ENCODE results near the gene TCF3. TPM values are rescaled to one million over a fixed set of nuclear protein-coding genes. Genes with fewer than 3 reads are reported as not detected.
"Not testable (repeated sequence)": the region's sequence is repeated elsewhere in the genome, so short reads cannot be mapped to it uniquely, and the experiment has no call there.

Gene TCF3
- total and polyA plus RNA-seq, 2 experiments from 2014 or later, result 18.3 to 58.9 TPM

DNA sequence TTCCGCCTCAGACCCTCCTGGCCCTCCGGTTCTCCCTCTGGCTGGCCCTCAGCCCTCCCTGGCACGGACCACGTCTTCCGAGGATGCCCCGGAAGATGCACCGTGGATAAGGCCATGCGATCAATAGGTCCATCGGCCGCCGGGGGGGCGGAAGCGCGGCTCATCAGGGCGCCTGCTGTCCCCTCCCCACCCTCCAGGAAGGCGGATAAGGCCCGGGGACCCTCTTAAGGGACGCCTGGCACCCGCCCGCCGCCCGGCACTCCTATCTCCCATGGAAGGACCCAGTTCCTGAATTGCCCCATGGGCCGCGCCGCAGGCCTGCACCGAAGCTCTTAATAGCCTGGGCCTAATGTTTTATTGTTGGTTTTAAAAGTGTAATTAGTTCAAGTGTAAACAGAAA, 46.2 kb upstream of the TCF3 start:
- H3K36me3 ChIP-seq (ENCODE audit: low read depth), result no peaks in the 10 kb centered on the region
- no peaks in the 10 kb centered on the region for H3K9me3 ChIP-seq (ENCODE audit: low read depth)
- H4K20me1 ChIP-seq (ENCODE audit: insufficient read depth), result no peaks in the 10 kb centered on the region
- WGBS, 2 experiments (ENCODE audit: low coverage in 1 of 2, low lambda C conversion rate in 2 of 2, missing lambda C conversion rate in 2 of 2), result 63 to 66% methylated on average over 21 to 25 of the region's 26 CpGs
- H3K27me3 ChIP-seq (replicated peaks; ENCODE audit: insufficient read depth), result peaks cover 31% of the 10 kb centered on the region
- H3K4me2 ChIP-seq (ENCODE audit: unreplicated experiment), result no peak overlapping the region
- H3K27ac ChIP-seq, result no peak overlapping the region
- H3K4me3 ChIP-seq, result no peak overlapping the region
- no peaks in the 10 kb centered on the region for H3K9me2 ChIP-seq (ENCODE audit: insufficient read depth)
- no peaks in the 10 kb centered on the region for H3K4me1 ChIP-seq (ENCODE audit: insufficient read depth)
- TF ChIP-seq EZH2phosphoT487 (IDR thresholded peaks at IDR 0.05; ENCODE audit: insufficient read depth, low read depth) (no peak), EZH2 (IDR thresholded peaks at IDR 0.05; ENCODE audit: insufficient read depth, poor library complexity, severe bottlenecking) (no peak)
- H3F3A ChIP-seq (ENCODE audit: insufficient read depth), result no peaks in the 10 kb centered on the region
- no peak overlapping the region for H3K9ac ChIP-seq
- no peak for DNase-seq
- in situ Hi-C loops (cut with MboI), result no loop called here
- H2AFZ ChIP-seq, result no peak overlapping the region
- H3K79me2 ChIP-seq (ENCODE audit: insufficient read depth), result no peaks in the 10 kb centered on the region

DNA sequence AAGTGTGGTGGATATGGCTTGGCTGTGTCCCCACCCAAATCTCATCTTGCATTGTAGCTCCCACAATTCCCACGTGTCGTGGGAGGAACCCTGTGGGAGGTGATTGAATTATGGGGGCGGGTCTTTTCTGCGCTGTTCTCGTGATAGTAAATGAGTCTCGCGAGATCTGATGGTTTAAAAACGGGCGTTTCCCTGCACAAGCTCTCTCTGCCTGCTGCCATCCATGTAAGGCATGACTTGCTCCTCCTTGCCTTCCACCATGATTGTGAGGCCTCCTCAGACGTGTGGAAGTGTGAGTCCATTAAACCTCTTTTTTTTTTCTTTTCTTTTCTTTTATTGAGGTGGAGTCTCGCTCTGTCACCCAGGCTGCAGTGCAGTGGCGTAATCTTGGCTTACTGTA, 43.1 kb upstream of the TCF3 start:
- H2AFZ ChIP-seq; H4K20me1 ChIP-seq (ENCODE audit: insufficient read depth); H3K9me3 ChIP-seq (ENCODE audit: low read depth); H3K79me2 ChIP-seq (ENCODE audit: insufficient read depth); in situ Hi-C loops (cut with MboI); H3K4me1 ChIP-seq (ENCODE audit: insufficient read depth); H3K27ac ChIP-seq; H3K9ac ChIP-seq; H3F3A ChIP-seq (ENCODE audit: insufficient read depth); H3K4me2 ChIP-seq (ENCODE audit: unreplicated experiment); H3K36me3 ChIP-seq (ENCODE audit: low read depth); DNase-seq; H3K4me3 ChIP-seq; H3K9me2 ChIP-seq (ENCODE audit: insufficient read depth): not testable (repeated sequence)
- peaks cover 28% of the 10 kb centered on the region for H3K27me3 ChIP-seq (replicated peaks; ENCODE audit: insufficient read depth)
- WGBS, 2 experiments (ENCODE audit: low coverage in 1 of 2, low lambda C conversion rate in 2 of 2, missing lambda C conversion rate in 2 of 2), result 67 to 68% methylated on average over 12 of the region's 12 CpGs

DNA sequence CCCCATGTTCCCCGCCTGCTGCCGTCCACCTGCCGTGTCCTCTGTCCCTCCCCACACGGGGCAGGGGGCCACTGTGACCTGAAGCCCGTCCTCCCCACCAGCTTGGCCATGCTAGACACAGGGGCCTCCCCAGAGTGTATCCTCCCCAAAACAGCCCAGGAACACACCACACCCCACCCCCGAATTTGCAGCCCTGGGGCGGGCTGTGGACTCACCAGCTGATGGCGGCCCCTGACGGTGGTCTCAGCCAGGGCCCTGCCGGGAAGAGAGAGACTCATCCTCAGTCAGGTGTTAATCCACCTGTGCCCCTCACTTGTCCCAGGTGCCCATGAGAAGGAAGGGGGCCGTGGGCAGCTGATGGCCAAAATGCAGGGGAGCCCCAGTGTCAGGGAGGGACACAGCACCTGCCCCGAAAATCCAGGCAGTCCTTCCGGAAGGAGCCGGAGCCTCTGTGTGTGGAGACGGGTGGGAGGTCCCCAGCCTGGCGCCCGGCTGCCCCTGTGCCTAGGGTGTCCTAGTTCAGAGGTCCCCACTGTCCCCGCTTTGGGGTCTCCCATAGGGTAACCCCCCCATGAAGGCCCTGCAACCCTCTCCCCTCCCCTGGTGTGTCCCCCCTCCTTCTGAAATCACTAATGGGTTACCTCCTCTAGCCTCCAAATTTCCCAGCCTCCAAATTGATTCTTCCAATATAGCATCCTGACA, 39.3 kb upstream of the TCF3 start:
- H4K20me1 ChIP-seq (ENCODE audit: insufficient read depth), result no peaks in the 10 kb centered on the region
- H3F3A ChIP-seq (ENCODE audit: insufficient read depth), result no peaks in the 10 kb centered on the region
- no peak overlapping the region for H3K9ac ChIP-seq
- no peak for TF ChIP-seq EZH2phosphoT487 (IDR thresholded peaks at IDR 0.05; ENCODE audit: insufficient read depth, low read depth)
- no peak for TF ChIP-seq EZH2 (IDR thresholded peaks at IDR 0.05; ENCODE audit: insufficient read depth, poor library complexity, severe bottlenecking)
- H3K4me2 ChIP-seq (ENCODE audit: unreplicated experiment), result no peak overlapping the region
- no peak overlapping the region for H3K27ac ChIP-seq
- no peaks in the 10 kb centered on the region for H3K36me3 ChIP-seq (ENCODE audit: low read depth)
- H3K4me1 ChIP-seq (ENCODE audit: insufficient read depth), result no peaks in the 10 kb centered on the region
- H3K9me3 ChIP-seq (ENCODE audit: low read depth), result no peaks in the 10 kb centered on the region
- peaks cover 34% of the 10 kb centered on the region for H3K27me3 ChIP-seq (replicated peaks; ENCODE audit: insufficient read depth)
- no peaks in the 10 kb centered on the region for H3K9me2 ChIP-seq (ENCODE audit: insufficient read depth)
- H3K79me2 ChIP-seq (ENCODE audit: insufficient read depth), result no peaks in the 10 kb centered on the region
- no peak overlapping the region for H2AFZ ChIP-seq
- in situ Hi-C loops (cut with MboI), result no loop called here
- no peak for DNase-seq
- 50 to 58% methylated on average over 12 to 17 of the region's 18 CpGs for WGBS, 2 experiments (ENCODE audit: low coverage in 1 of 2, low lambda C conversion rate in 2 of 2, missing lambda C conversion rate in 2 of 2)
- H3K4me3 ChIP-seq, result no peak overlapping the region

DNA sequence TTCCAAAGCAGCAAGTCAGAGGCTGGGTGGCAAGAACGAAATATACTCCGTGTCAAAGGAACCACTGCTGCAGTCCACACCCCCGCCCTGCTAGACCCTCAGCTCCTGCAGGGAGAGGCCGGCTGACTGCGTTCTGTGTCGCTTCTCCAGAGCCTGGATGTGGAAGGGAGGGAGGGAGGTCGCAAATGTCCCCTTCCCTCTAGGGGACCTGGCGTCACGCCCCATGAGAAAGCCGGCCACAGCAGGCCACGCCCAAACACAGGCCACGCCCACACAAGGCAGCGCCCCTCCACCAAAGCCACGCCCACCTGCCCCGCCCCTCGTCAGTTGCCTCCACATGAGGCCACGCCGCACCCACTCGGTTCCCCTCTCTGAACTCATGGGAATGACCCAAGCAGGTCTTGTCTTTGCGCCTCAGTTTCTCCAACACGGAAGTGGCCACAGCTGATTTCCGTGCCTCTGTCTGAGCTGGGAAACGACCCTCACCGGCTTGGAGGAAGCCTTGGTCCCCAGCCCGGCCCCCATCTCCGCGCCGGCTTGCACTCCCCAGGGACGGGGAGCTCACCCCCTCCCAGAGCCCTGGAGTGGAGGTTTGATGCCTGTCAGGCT, 38.4 kb upstream of the TCF3 start:
- Histone ChIP-seq H3K79me2 (ENCODE audit: insufficient read depth) (no peaks in the 10 kb centered on the region), H3K36me3 (ENCODE audit: low read depth) (no peaks in the 10 kb centered on the region), H3K27ac (no peak overlapping the region), H3K4me2 (ENCODE audit: unreplicated experiment) (no peak overlapping the region), H3K4me1 (ENCODE audit: insufficient read depth) (no peaks in the 10 kb centered on the region), H4K20me1 (ENCODE audit: insufficient read depth) (no peaks in the 10 kb centered on the region), H3K4me3 (no peak overlapping the region), H3K27me3 (replicated peaks; ENCODE audit: insufficient read depth) (peaks cover 36% of the 10 kb centered on the region), H3K9me2 (ENCODE audit: insufficient read depth) (no peaks in the 10 kb centered on the region), H3K9me3 (ENCODE audit: low read depth) (no peaks in the 10 kb centered on the region), H3F3A (ENCODE audit: insufficient read depth) (no peaks in the 10 kb centered on the region), H2AFZ (no peak overlapping the region), H3K9ac (no peak overlapping the region)
- in situ Hi-C loops (cut with MboI), result no loop called here
- peak; percentile 43 for DNase-seq
- WGBS, 2 experiments (ENCODE audit: low coverage in 1 of 2, low lambda C conversion rate in 2 of 2, missing lambda C conversion rate in 2 of 2), result 11 to 15% methylated on average over 27 to 29 of the region's 29 CpGs
- TF ChIP-seq EZH2 (IDR thresholded peaks at IDR 0.05; ENCODE audit: insufficient read depth, poor library complexity, severe bottlenecking) (no peak), EZH2phosphoT487 (IDR thresholded peaks at IDR 0.05; ENCODE audit: insufficient read depth, low read depth) (no peak)

DNA sequence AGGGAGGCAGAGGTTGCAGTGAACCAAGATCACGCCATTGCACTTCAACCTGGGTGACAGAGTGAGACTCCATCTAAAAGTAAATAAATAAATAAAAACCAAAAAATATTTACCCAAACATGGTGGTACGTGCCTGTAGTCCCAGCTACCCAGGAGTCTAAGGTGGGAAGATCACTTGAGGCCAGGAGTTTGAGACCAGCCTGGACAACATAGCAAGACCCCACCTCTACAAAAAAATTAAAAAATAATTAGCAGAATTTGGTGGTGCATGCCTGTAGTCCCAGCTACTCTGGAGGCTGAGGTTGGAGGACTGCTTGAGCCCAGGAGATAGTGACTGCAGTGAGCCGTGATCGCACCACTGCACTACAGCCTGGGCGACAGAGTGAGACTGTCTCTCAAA, 33.4 kb upstream of the TCF3 start:
- H3K9me2 ChIP-seq (ENCODE audit: insufficient read depth); H3K4me3 ChIP-seq; H3K9me3 ChIP-seq (ENCODE audit: low read depth); in situ Hi-C loops (cut with MboI); H2AFZ ChIP-seq; H3K79me2 ChIP-seq (ENCODE audit: insufficient read depth); H3K4me1 ChIP-seq (ENCODE audit: insufficient read depth); H4K20me1 ChIP-seq (ENCODE audit: insufficient read depth); DNase-seq; H3K27ac ChIP-seq; H3K9ac ChIP-seq; H3K36me3 ChIP-seq (ENCODE audit: low read depth); H3F3A ChIP-seq (ENCODE audit: insufficient read depth); H3K4me2 ChIP-seq (ENCODE audit: unreplicated experiment): not testable (repeated sequence)
- H3K27me3 ChIP-seq (replicated peaks; ENCODE audit: insufficient read depth), result peaks cover 33% of the 10 kb centered on the region
- 56 to 71% methylated on average over 5 of the region's 5 CpGs for WGBS, 2 experiments (ENCODE audit: low coverage in 1 of 2, low lambda C conversion rate in 2 of 2, missing lambda C conversion rate in 2 of 2)
